ENCODE data around the gene RABIF.

DNA sequence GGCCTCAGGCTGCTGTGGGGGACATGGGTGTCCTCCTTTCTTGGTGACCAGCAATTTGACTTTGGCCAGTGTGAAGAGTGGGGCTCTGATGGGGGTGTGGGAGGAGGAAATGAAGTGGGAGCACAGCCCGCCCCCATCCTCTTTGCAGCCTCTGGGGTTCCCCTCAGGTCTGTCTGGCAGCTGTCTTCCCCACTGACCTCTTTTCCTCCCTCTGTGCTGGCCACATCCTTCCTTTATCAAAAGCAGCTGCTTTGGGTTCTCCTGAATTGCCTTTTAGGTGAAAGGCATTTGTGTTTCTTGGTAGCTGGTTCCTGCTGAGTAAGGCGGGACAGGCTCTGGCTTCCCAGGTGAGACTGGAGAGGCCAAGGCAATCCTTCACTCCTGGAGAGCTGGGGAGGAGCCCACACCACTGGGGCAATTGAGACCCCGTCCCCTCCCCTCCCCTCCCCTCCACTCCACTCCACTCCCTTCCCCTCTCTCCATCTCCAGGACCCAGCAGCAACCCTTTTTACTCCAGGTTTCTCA, 53.3 kb downstream of the RABIF start:
- TF ChIP-seq, protein P1, sequence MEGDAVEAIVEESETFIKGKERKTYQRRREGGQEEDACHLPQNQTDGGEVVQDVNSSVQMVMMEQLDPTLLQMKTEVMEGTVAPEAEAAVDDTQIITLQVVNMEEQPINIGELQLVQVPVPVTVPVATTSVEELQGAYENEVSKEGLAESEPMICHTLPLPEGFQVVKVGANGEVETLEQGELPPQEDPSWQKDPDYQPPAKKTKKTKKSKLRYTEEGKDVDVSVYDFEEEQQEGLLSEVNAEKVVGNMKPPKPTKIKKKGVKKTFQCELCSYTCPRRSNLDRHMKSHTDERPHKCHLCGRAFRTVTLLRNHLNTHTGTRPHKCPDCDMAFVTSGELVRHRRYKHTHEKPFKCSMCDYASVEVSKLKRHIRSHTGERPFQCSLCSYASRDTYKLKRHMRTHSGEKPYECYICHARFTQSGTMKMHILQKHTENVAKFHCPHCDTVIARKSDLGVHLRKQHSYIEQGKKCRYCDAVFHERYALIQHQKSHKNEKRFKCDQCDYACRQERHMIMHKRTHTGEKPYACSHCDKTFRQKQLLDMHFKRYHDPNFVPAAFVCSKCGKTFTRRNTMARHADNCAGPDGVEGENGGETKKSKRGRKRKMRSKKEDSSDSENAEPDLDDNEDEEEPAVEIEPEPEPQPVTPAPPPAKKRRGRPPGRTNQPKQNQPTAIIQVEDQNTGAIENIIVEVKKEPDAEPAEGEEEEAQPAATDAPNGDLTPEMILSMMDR (IDR thresholded peaks at IDR 0.05), result no peak
- no peak for TF ChIP-seq POLR2A (IDR thresholded peaks at IDR 0.05)

All from upper lobe of left lung (tissue), 4 donors.